Measurements from ENCODE around the gene RNF133. TPM values are rescaled to one million over a fixed set of nuclear protein-coding genes. Genes with fewer than 3 reads are reported as not detected.

RNF133 gene
- total RNA-seq, 1 experiment from 2014 or later: 4.9 TPM

- no TSS peak for BruUV-seq (replicated peaks)
- POLR2A ChIA-PET (ENCODE audit: low non-redundant PET): no interaction called here
- no peaks in the 10 kb centered on the region for H3K36me3 ChIP-seq (ENCODE audit: insufficient read depth, low read length, poor library complexity, severe bottlenecking)
- H3K9me3 ChIP-seq (ENCODE audit: low read depth, low read length, poor library complexity, severe bottlenecking): no peaks in the 10 kb centered on the region
- peak overlapping the region; percentile 37 for H3K27ac ChIP-seq (ENCODE audit: low read depth, low read length, poor library complexity, severe bottlenecking)
- H3K27me3 ChIP-seq (replicated peaks; ENCODE audit: insufficient read depth, low read depth, low read length, poor library complexity): no peaks in the 10 kb centered on the region
- intact Hi-C loops (cut with micrococcal nuclease; ENCODE audit: unreplicated experiment): no loop called here
- CTCF ChIA-PET: no interaction called here
- H3K4me3 ChIP-seq (ENCODE audit: low read depth, low read length, poor library complexity, severe bottlenecking): no peak overlapping the region
- peak; percentile 21 for DNase-seq (ENCODE audit: low spot score)
- peaks cover 6% of the 10 kb centered on the region for H3K4me1 ChIP-seq (ENCODE audit: insufficient read depth, low read length, poor library complexity, severe bottlenecking)
- TF ChIP-seq EZH2 (IDR thresholded peaks at IDR 0.05; ENCODE audit: borderline replicate concordance, low read depth, low read length, poor library complexity, severe bottlenecking): no peak
- no peak for TF ChIP-seq CTCF (conservative IDR thresholded peaks at IDR 0.05; ENCODE audit: low read depth, low read length)
These were observed 23.9 kb downstream of the RNF133 start for GRCh38 chr7:122675011-122675410.

GRCh38 chr7:122674502-122674901, 24.4 kb downstream of the RNF133 start:
- intact Hi-C loops (cut with micrococcal nuclease; ENCODE audit: unreplicated experiment): no loop called here
- Histone ChIP-seq H3K27ac (ENCODE audit: low read depth, low read length, poor library complexity, severe bottlenecking) (peak overlapping the region; percentile 37), H3K27me3 (replicated peaks; ENCODE audit: insufficient read depth, low read depth, low read length, poor library complexity) (no peaks in the 10 kb centered on the region), H3K4me3 (ENCODE audit: low read depth, low read length, poor library complexity, severe bottlenecking) (no peak overlapping the region), H3K9me3 (ENCODE audit: low read depth, low read length, poor library complexity, severe bottlenecking) (no peaks in the 10 kb centered on the region), H3K36me3 (ENCODE audit: insufficient read depth, low read length, poor library complexity, severe bottlenecking) (no peaks in the 10 kb centered on the region), H3K4me1 (ENCODE audit: insufficient read depth, low read length, poor library complexity, severe bottlenecking) (peaks cover 6% of the 10 kb centered on the region)
- BruUV-seq (replicated peaks): no TSS peak
- TF ChIP-seq EZH2 (IDR thresholded peaks at IDR 0.05; ENCODE audit: borderline replicate concordance, low read depth, low read length, poor library complexity, severe bottlenecking) (no peak), CTCF (conservative IDR thresholded peaks at IDR 0.05; ENCODE audit: low read depth, low read length) (no peak)
- POLR2A ChIA-PET (ENCODE audit: low non-redundant PET): no interaction called here
- CTCF ChIA-PET: no interaction called here
- peak; percentile 66 for DNase-seq (ENCODE audit: low spot score)

GRCh38 chr7:122673951-122674350, 25.0 kb downstream of the RNF133 start:
- ChIA-PET CTCF (no interaction called here), POLR2A (ENCODE audit: low non-redundant PET) (no interaction called here)
- no TSS peak for BruUV-seq (replicated peaks)

More at GRCh38 chr7:122673951-122674350, 25.0 kb downstream of the RNF133 start:
- Histone ChIP-seq H3K36me3 (ENCODE audit: insufficient read depth, low read length, poor library complexity, severe bottlenecking) (no peaks in the 10 kb centered on the region), H3K27me3 (replicated peaks; ENCODE audit: insufficient read depth, low read depth, low read length, poor library complexity) (no peaks in the 10 kb centered on the region), H3K27ac (ENCODE audit: low read depth, low read length, poor library complexity, severe bottlenecking) (peak overlapping the region; percentile 37), H3K4me3 (ENCODE audit: low read depth, low read length, poor library complexity, severe bottlenecking) (no peak overlapping the region), H3K4me1 (ENCODE audit: insufficient read depth, low read length, poor library complexity, severe bottlenecking) (peaks cover 6% of the 10 kb centered on the region), H3K9me3 (ENCODE audit: low read depth, low read length, poor library complexity, severe bottlenecking) (no peaks in the 10 kb centered on the region)
- intact Hi-C loops (cut with micrococcal nuclease; ENCODE audit: unreplicated experiment): no loop called here
- TF ChIP-seq CTCF (conservative IDR thresholded peaks at IDR 0.05; ENCODE audit: low read depth, low read length): no peak
- TF ChIP-seq EZH2 (IDR thresholded peaks at IDR 0.05; ENCODE audit: borderline replicate concordance, low read depth, low read length, poor library complexity, severe bottlenecking): no peak
- no peak for DNase-seq (ENCODE audit: low spot score)

Data from A673 (cell line).